Hepatocyte (in vitro differentiated cells): ENCODE measurements around the gene GORASP1. TPM values are rescaled to one million over a fixed set of nuclear protein-coding genes. Genes with fewer than 3 reads are reported as not detected.

Experiments
- DNase-seq: peaks from one replicate; pipeline ENCODE4 v3.0.0-alpha.2; 2016; ENCODE audit warnings: low spot score
- H2AFZ ChIP-seq: fragments of 200-600 bp; sonication (generic); 2 replicates; pipeline ENCODE4 v1.6.0; 2016; ENCODE audit warnings: antibody characterized with exemption, mild to moderate bottlenecking
- H3K27ac ChIP-seq: fragments of 200-600 bp; sonication (generic); 2 replicates; pipeline ENCODE4 v1.5.1; 2016; ENCODE audit warnings: mild to moderate bottlenecking
- H3K27me3 ChIP-seq: fragments of 200-600 bp; sonication (generic); 2 replicates; pipeline ENCODE4 v1.6.1; 2016
- H3K36me3 ChIP-seq: fragments of 200-600 bp; sonication (generic); replicated peaks from 2 replicates; pipeline ENCODE4 v1.5.1; 2016; ENCODE audit warnings: low read depth; ENCODE audit not compliant: insufficient read depth
- H3K4me1 ChIP-seq: fragments of 200-600 bp; sonication (generic); 2 replicates; pipeline ENCODE4 v1.5.1; 2016; ENCODE audit warnings: mild to moderate bottlenecking, moderate library complexity; ENCODE audit not compliant: insufficient read depth
- H3K4me2 ChIP-seq: fragments of 200-600 bp; sonication (generic); 2 replicates; pipeline ENCODE4 v1.6.0; 2016
- H3K4me3 ChIP-seq: fragments of 200-600 bp; sonication (generic); 2 replicates; pipeline ENCODE4 v1.5.1; 2016; ENCODE audit warnings: mild to moderate bottlenecking
- H3K79me2 ChIP-seq: fragments of 200-600 bp; sonication (generic); 2 replicates; pipeline ENCODE4 v1.6.0; 2017; ENCODE audit warnings: mild to moderate bottlenecking
- H3K9me2 ChIP-seq: fragments of 200-600 bp; sonication (generic); replicated peaks from 2 replicates; pipeline ENCODE4 v1.6.0; 2017; ENCODE audit warnings: mild to moderate bottlenecking; ENCODE audit not compliant: insufficient read depth
- H3K9me3 ChIP-seq: fragments of 200-600 bp; sonication (generic); 2 replicates; pipeline ENCODE4 v1.5.1; 2016; ENCODE audit warnings: low read depth, mild to moderate bottlenecking
- H4K20me1 ChIP-seq: fragments of 200-600 bp; sonication (generic); 2 replicates; pipeline ENCODE4 v1.6.0; 2016; ENCODE audit warnings: mild to moderate bottlenecking; ENCODE audit not compliant: insufficient read depth, poor library complexity, severe bottlenecking
- CTCF ChIP-seq: fragments of 200-600 bp; sonication (generic); IDR thresholded peaks from 2 replicates; pipeline ENCODE4 v1.5.1; 2016; ENCODE audit warnings: antibody characterized with exemption, mild to moderate bottlenecking; ENCODE audit not compliant: poor library complexity
- EZH2 ChIP-seq: fragments of 200-600 bp; sonication (generic); IDR thresholded peaks from 2 replicates; pipeline ENCODE4 v1.6.1; 2016; ENCODE audit warnings: antibody characterized with exemption, mild to moderate bottlenecking, borderline replicate concordance
- EZH2phosphoT487 ChIP-seq: fragments of 200-600 bp; sonication (generic); IDR thresholded peaks from one replicate; pipeline ENCODE4 v1.6.1; 2018; ENCODE audit warnings: antibody characterized with exemption, mild to moderate bottlenecking, low read depth, moderate library complexity; ENCODE audit not compliant: unreplicated experiment, severe bottlenecking
- WGBS: methylation state at CpG from one replicate; pipeline ENCODE4 v1.1.6; 2016; ENCODE audit warnings: low lambda C conversion rate; ENCODE audit errors: missing lambda C conversion rate; 5-methylcytosine and 5-hydroxymethylcytosine counted together
- polyA plus RNA-seq: library from polyadenylated mRNA; unstranded; fragments of >200 nt; fragmentation: Nextera tagmentation; extraction: Ambion mirVana; gene quantifications from 2 replicates; pipeline ENCODE4 v1.2.1, GENCODE V29; 2016
- total RNA-seq: library from RNA; depleted of rRNA; stranded (reverse); fragments of >200 nt; gene quantifications from 2 replicates; pipeline ENCODE4 v1.2.3, GENCODE V29; 2014

GORASP1 gene
- total and polyA plus RNA-seq, 2 experiments from 2014 or later = 48.6 to 49.0 TPM

DNA sequence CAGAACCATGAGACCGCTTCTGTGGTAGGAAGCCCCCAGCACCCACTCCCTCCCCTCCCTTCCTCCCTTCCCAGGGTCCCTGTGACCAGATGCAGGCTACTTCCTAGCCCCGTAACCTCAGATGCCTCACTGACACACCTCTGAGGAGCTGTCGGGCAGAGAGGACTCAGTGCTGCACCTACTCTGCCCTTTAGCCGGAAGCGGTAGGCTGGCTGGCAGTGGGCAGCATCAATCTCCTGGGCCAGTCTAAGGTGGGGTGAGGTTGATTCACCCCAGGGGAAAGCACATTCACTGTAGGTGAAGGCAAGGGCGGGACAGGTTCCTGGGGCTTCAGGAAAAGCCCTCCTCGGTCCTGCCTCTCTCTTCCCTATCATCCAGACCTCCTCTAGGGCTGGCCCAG is 26.9 kb upstream of the GORASP1 start:
- no peak overlapping the region for H3K4me3 ChIP-seq
- no peaks in the 10 kb centered on the region for H3K27me3 ChIP-seq
- H3K4me2 ChIP-seq = no peak overlapping the region
- no peak for DNase-seq
- peaks cover 6% of the 10 kb centered on the region for H3K4me1 ChIP-seq
- no peak overlapping the region for H3K27ac ChIP-seq
- 88% methylated on average over 7 of the region's 7 CpGs for WGBS
- no peak for TF ChIP-seq EZH2phosphoT487
- TF ChIP-seq CTCF = no peak
- TF ChIP-seq EZH2 = no peak
- H3K9me2 ChIP-seq = no peaks in the 10 kb centered on the region
- no peaks in the 10 kb centered on the region for H3K79me2 ChIP-seq
- H3K9me3 ChIP-seq = no peaks in the 10 kb centered on the region
- no peaks in the 10 kb centered on the region for H3K36me3 ChIP-seq
- H4K20me1 ChIP-seq = no peaks in the 10 kb centered on the region
- no peak overlapping the region for H2AFZ ChIP-seq

DNA sequence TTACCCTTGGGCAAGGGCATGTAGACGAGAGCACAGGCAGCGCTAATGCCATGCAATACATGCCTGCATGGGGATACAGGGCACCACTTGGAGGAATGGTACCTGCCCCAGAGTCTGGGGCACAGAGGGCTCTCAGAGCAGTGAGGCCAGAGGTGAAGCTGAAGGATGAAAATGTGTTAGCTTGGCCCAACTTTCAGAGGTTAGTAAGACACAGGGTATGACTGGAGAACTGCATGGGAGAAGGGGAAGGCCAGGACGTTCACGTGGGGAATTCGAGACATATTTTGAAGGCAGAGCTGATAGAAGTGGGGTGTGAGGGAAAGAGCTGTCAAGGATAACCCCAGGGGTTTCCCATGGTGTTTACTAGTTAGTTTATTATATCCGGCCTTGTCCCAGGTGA is 26.4 kb upstream of the GORASP1 start:
- H3K4me1 ChIP-seq = peaks cover 2% of the 10 kb centered on the region
- H3K27me3 ChIP-seq = no peaks in the 10 kb centered on the region
- WGBS = 85% methylated on average over 6 of the region's 6 CpGs
- no peak overlapping the region for H2AFZ ChIP-seq
- no peak overlapping the region for H3K4me3 ChIP-seq
- H3K36me3 ChIP-seq = no peaks in the 10 kb centered on the region
- H3K4me2 ChIP-seq = no peak overlapping the region
- H3K27ac ChIP-seq = no peak overlapping the region
- H3K9me2 ChIP-seq = no peaks in the 10 kb centered on the region
- H4K20me1 ChIP-seq = no peaks in the 10 kb centered on the region
- no peak for DNase-seq
- no peaks in the 10 kb centered on the region for H3K79me2 ChIP-seq
- H3K9me3 ChIP-seq = no peaks in the 10 kb centered on the region
- TF ChIP-seq EZH2phosphoT487 (no peak), CTCF (no peak), EZH2 (no peak)

- Histone ChIP-seq H3K9me2 (no peaks in the 10 kb centered on the region), H3K4me1 (no peaks in the 10 kb centered on the region), H3K9me3 (no peaks in the 10 kb centered on the region), H3K4me3 (no peak overlapping the region), H3K27me3 (no peaks in the 10 kb centered on the region), H3K27ac (no peak overlapping the region), H4K20me1 (no peaks in the 10 kb centered on the region), H3K4me2 (no peak overlapping the region), H2AFZ (no peak overlapping the region), H3K36me3 (no peaks in the 10 kb centered on the region), H3K79me2 (no peaks in the 10 kb centered on the region)
- TF ChIP-seq EZH2phosphoT487 (no peak), CTCF (no peak), EZH2 (no peak)
- WGBS = 96% methylated on average over 1 of the region's 1 CpG
- no peak for DNase-seq
Measured at GRCh38 chr3:39133093-39133490, 25.7 kb upstream of the GORASP1 start.
